Central memory CD8-positive, alpha-beta T cell (primary cell): Measurements from ENCODE around the gene SMAD5.

Source experiments
- ATAC-seq: fragments of 150-1000 bp; cut with Tn5 transposase; replicated peaks from 2 replicates; pipeline ENCODE4 v1.10.0; 2022; ENCODE audit warnings: mild to moderate bottlenecking, moderate FRiP score, moderate number of reproducible peaks; ENCODE audit not compliant: poor library complexity, severe bottlenecking; ENCODE audit errors: extremely low read depth
- DNase-seq, 2 donors: peaks; one replicate each; pipeline ENCODE4 v3.0.0; 2021; ENCODE audit warnings: low spot score in 2 of 2
- H3K27ac Mint-ChIP-seq: one replicate; pipeline ENCODE4 v1.8.0; 2022; ENCODE audit warnings: low read depth, mild to moderate bottlenecking, moderate library complexity, mixed read lengths
- H3K27me3 Mint-ChIP-seq: one replicate; pipeline ENCODE4 v1.8.0; 2022; ENCODE audit warnings: mixed read lengths
- H3K36me3 Mint-ChIP-seq: one replicate; pipeline ENCODE4 v1.8.0; 2022; ENCODE audit warnings: mild to moderate bottlenecking, moderate library complexity, mixed read lengths; ENCODE audit not compliant: insufficient read depth
- H3K4me1 Mint-ChIP-seq: one replicate; pipeline ENCODE4 v1.8.0; 2022; ENCODE audit warnings: mixed read lengths
- H3K4me3 Mint-ChIP-seq: one replicate; pipeline ENCODE4 v1.8.0; 2022; ENCODE audit warnings: mild to moderate bottlenecking, moderate library complexity, mixed read lengths
- H3K9me3 Mint-ChIP-seq: one replicate; pipeline ENCODE4 v1.8.0; 2022; ENCODE audit warnings: mixed read lengths

SMAD5 gene

DNA sequence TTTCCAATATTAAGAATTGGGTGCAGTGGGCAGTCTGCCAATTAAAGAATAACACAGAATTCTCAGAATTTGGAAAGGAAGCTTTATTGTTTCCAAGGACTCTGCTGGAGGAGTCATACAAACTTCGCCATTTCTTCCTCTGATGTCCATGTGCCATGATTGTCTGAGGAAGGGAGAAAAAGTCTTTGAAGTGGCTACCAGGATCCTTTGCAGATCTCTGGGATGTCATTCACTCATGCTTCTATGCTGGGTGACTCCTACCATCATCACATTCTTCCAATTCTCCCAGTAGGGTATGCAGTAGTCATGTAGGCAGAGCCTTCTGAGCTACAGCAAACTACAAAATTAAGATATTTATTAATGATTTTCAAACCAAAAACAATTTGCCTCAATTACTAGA lies 3.2 kb upstream of the SMAD5 start:
- H3K27me3 Mint-ChIP-seq: peaks cover 53% of the 10 kb centered on the region
- no peaks in the 10 kb centered on the region for H3K9me3 Mint-ChIP-seq
- DNase-seq (no peak), ATAC-seq (no peak)
- H3K4me1 Mint-ChIP-seq: peaks cover 20% of the 10 kb centered on the region
- H3K27ac Mint-ChIP-seq: no peak overlapping the region
- no peak overlapping the region for H3K4me3 Mint-ChIP-seq
- peaks cover 12% of the 10 kb centered on the region for H3K36me3 Mint-ChIP-seq

DNA sequence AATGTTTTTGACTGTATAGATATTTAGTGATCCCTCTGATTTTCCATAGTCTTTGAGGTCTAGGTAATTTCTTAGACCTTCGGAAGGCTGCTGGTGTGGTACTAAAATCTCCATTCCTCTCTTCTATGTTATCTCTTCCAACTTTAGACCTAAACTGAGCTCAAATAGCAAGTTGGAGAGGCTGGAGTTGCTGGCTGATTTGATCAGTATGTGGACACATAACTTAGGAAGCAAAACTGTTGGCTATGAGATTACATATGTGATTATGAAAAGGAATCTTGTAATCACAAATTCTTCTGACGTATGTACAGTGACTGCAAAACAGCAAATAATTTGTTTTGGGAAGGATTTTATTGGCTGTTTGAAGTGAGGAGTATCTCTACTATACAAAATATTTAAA lies 2.1 kb upstream of the SMAD5 start:
- ATAC-seq (no peak), DNase-seq (no peak)
- H3K27ac Mint-ChIP-seq: no peak overlapping the region
- H3K36me3 Mint-ChIP-seq: peaks cover 14% of the 10 kb centered on the region
- H3K4me1 Mint-ChIP-seq: peaks cover 28% of the 10 kb centered on the region
- H3K4me3 Mint-ChIP-seq: no peak overlapping the region
- H3K9me3 Mint-ChIP-seq: no peaks in the 10 kb centered on the region
- H3K27me3 Mint-ChIP-seq: peaks cover 47% of the 10 kb centered on the region

DNA sequence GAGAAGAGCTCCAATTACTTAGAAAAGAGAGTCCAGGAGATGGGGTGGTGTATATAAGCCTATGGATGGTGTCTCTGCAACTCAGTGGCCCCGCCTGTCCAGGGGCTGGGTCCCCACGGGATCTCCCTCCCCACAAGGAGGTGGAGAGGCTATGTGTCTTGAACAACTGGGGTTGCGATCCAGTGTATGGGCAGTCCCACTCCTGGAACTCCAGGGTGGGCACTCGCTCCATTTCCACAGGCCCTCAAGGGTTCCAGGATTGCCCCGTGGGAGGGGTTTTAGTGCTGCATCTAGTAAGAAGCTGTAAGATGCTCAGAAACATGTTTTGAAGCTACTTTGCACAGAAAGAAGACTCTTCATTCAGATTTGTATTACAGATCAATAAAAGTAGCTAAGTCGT lies 558 bp upstream of the SMAD5 start:
- Mint-ChIP-seq H3K4me3 (peak overlapping the region; percentile 93), H3K27me3 (peaks cover 32% of the 10 kb centered on the region), H3K4me1 (peaks cover 31% of the 10 kb centered on the region), H3K27ac (peak overlapping the region; percentile 92), H3K9me3 (no peaks in the 10 kb centered on the region), H3K36me3 (peaks cover 14% of the 10 kb centered on the region)
- peak; percentile 6 for ATAC-seq
- no peak for DNase-seq

DNA sequence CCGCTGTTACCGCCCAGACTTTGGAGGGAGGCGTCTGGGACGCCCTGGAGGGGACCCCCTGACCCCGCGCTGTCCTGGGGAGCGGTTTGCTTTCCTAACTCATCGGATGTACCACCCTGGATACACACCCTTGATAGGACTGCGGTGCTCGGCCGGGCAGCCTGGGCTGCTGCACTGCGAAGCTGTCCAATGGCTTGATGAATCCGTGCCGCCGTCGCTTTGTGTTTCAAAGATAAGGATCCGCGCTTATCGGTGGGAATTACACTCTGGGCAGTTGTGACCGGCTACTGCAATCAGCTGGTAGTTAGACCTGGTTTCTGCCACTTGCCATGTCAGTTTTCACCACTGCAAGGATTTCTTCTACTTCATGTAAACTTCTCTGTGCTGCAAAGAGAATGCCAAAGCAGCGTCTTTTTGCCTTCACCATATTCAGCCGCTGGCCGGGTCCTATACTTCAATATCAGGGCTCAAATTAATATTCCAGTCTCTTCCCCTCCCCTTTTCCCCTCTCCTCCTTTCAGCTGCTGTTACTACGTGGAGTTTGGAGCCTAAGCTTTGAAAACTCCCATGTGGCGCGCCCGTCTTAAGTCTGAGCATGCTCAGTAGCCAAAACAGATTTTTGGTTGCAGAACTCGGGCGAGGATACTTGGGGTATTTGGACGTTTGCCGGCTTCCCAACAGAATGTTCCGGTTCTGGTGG lies 727 bp downstream of the SMAD5 start:
- Mint-ChIP-seq H3K4me3 (peak overlapping the region; percentile 93), H3K27ac (peak overlapping the region; percentile 92), H3K36me3 (peaks cover 14% of the 10 kb centered on the region), H3K27me3 (peaks cover 20% of the 10 kb centered on the region), H3K4me1 (peaks cover 44% of the 10 kb centered on the region), H3K9me3 (no peaks in the 10 kb centered on the region)
- DNase-seq (no peak), ATAC-seq (peak; percentile 37)

DNA sequence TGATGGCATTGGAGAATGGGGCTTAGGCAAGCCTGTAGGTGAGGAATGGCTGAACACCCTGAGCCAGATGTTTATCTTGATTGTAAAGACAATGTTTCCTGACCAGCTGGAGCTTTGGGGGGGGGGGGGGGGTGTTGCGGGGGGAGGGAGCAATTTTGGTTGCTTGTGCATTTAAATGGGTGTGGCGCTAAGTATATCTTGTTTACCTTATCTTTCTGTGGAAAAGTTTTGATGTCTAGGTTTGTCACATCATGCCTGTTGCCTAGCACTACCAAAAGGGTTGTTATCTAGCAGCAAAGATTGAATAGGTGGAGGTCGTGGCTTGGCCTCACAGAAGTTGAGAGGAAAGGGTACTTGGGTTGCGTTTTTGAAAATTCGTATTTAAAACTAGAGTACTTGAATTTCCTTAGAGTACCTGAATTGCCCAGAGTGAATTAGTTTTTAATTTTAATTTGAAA lies 1.3 kb downstream of the SMAD5 start:
- no peak for ATAC-seq
- peaks cover 20% of the 10 kb centered on the region for H3K27me3 Mint-ChIP-seq
- H3K36me3 Mint-ChIP-seq: peaks cover 14% of the 10 kb centered on the region
- H3K9me3 Mint-ChIP-seq: no peaks in the 10 kb centered on the region
- DNase-seq: no peak
- peak overlapping the region; percentile 92 for H3K27ac Mint-ChIP-seq
- peak overlapping the region; percentile 93 for H3K4me3 Mint-ChIP-seq
- H3K4me1 Mint-ChIP-seq: peaks cover 48% of the 10 kb centered on the region

DNA sequence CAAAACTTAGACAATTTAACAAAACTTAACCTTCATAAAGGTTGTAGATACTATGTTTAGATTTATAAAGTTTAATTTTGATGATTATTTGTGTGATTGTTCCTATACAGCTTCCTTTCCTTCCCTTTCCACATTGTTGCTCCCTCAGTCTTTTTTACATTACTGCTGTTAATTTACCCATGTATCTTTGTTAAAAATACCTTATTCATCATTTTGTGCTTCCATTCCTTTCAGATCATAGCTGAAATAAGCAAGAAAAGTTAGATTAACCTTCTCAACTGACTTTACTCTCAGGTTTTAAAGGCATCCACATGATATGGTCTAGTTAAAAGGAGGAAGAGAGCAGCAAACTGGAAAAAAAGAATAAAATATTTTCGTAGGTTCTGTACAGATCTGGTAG lies 2.0 kb downstream of the SMAD5 start:
- Mint-ChIP-seq H3K4me1 (peaks cover 55% of the 10 kb centered on the region), H3K9me3 (no peaks in the 10 kb centered on the region), H3K27ac (no peak overlapping the region), H3K36me3 (peaks cover 14% of the 10 kb centered on the region), H3K4me3 (no peak overlapping the region), H3K27me3 (peaks cover 20% of the 10 kb centered on the region)
- no peak for ATAC-seq
- DNase-seq: no peak

DNA sequence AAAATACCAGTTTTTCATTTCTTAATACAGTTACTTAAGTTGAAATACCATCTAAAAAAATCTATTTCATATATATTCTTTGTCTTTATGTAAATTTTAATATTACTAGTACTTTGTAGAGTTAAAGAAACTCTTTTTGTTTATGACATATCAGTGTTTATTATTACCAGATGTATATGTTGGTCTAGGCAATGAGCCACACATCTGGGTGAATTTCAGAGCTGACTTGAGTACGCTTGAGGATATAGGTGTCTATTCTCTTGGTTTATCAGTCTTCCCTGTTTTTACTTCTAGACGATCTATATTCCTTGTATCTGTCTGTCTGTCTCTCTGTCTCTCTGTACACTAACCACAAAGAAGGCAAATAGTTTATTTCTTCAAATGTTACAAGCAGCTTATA lies 2.9 kb downstream of the SMAD5 start:
- peaks cover 14% of the 10 kb centered on the region for H3K27me3 Mint-ChIP-seq
- no peak for ATAC-seq
- H3K9me3 Mint-ChIP-seq: no peaks in the 10 kb centered on the region
- DNase-seq: no peak
- H3K27ac Mint-ChIP-seq: no peak overlapping the region
- H3K36me3 Mint-ChIP-seq: peaks cover 16% of the 10 kb centered on the region
- no peak overlapping the region for H3K4me3 Mint-ChIP-seq
- H3K4me1 Mint-ChIP-seq: peaks cover 55% of the 10 kb centered on the region

DNA sequence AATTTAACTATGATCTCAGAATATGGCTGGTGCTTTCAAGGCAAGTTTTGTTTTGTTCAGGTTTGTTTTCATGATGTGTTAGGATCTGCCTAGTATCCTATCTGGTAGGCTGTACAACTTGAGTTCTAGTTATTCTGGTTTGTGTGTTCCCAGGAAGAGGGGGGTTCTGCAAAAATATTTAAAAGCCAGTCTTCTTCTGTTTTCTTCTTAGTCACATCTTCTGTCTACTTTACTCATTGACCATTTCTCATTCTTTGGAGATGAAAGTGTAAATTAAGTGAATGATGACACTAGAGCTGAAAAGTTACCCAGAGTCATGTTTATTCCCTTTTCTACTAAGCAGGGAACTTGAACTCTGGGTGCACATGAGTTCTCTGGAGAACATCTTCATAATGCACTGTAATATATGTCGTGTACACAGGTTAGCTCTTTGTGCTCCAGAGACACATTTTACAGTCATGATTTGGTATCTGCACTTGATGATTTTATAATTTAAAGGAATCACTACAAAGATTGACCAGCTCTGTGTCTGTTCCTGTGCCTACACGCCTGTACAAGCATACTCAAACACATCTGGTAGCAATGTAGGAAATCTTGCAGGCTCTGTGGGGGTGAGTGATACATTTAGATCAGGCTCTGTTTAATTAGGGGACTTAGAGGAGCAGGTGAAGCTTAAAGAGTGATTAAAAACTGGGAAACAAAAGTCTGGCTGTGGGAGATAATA lies 5.0 kb downstream of the SMAD5 start:
- DNase-seq: no peak
- Mint-ChIP-seq H3K4me3 (no peak overlapping the region), H3K9me3 (no peaks in the 10 kb centered on the region), H3K36me3 (peaks cover 10% of the 10 kb centered on the region), H3K27ac (no peak overlapping the region), H3K4me1 (peaks cover 45% of the 10 kb centered on the region), H3K27me3 (no peaks in the 10 kb centered on the region)
- ATAC-seq: no peak

DNA sequence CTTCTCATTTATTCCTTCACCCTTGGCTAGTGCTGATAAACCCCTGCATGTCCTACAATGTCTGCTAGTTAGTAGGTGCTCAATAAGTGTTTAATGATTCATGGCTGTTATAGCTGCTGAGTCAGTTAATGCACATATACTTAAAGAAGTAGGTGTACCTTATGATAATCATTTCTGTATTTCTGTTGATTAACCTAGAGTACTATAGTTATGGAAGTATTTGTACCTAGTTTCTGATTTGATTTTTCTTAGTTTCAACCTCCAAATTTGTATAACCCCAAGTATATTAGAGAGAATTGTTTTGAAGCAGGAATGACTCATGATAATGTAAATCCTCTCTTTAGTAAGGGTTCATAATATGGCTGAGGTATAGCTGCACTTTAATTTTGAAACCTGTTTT lies 8.9 kb downstream of the SMAD5 start:
- no peak for ATAC-seq
- DNase-seq: no peak
- no peak overlapping the region for H3K4me3 Mint-ChIP-seq

DNA sequence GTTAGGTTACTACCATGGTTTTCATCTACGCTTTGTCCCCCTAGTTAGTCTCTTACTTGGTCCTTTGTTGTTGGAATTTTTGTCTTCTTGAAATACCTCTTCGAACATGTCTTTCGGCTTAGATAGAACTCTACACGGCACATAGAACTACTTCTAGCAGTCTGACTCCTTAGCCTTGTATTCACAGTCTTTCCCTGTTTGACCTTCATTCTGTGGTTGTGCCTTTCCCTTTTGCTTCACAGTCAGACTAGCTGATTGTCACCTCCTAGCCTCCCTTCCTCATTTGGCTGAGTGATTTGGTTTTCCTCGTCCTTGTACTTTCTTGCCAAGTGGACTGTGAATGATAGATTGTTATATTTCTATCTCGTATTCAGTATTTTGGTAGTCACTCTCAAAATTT lies 10.7 kb downstream of the SMAD5 start:
- DNase-seq: no peak
- H3K4me3 Mint-ChIP-seq: no peak overlapping the region
- H3K9me3 Mint-ChIP-seq: no peaks in the 10 kb centered on the region
- H3K27me3 Mint-ChIP-seq: no peaks in the 10 kb centered on the region
- peaks cover 28% of the 10 kb centered on the region for H3K4me1 Mint-ChIP-seq
- no peak for ATAC-seq
- no peak overlapping the region for H3K27ac Mint-ChIP-seq
- H3K36me3 Mint-ChIP-seq: peaks cover 3% of the 10 kb centered on the region

More for the DNA sequence above, 8.9 kb downstream of the SMAD5 start:
- Mint-ChIP-seq H3K9me3 (no peaks in the 10 kb centered on the region), H3K36me3 (peaks cover 2% of the 10 kb centered on the region), H3K27ac (no peak overlapping the region), H3K27me3 (no peaks in the 10 kb centered on the region), H3K4me1 (peaks cover 36% of the 10 kb centered on the region)

DNA sequence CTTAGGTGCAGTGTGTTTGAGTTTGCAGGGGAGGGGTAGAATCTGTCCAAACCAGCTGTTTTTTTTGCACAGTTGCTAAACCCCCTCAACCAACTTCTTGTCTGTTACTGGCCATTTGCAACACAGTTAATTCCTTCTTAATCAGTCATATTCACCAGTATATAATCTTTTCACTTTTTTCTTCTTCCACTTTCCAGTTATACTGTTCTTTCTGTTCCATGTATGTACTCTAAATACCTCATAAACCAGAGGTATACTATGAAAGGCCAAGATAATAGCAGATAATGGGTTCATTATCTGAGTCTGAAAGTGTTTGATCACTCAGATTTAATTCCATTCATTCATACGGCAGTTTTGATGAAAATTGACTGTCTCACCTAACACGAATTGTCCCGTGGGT lies 11.1 kb downstream of the SMAD5 start:
- DNase-seq (no peak), ATAC-seq (no peak)
- no peak overlapping the region for H3K27ac Mint-ChIP-seq
- peaks cover 5% of the 10 kb centered on the region for H3K36me3 Mint-ChIP-seq
- H3K4me1 Mint-ChIP-seq: peaks cover 27% of the 10 kb centered on the region
- H3K9me3 Mint-ChIP-seq: no peaks in the 10 kb centered on the region
- H3K27me3 Mint-ChIP-seq: no peaks in the 10 kb centered on the region
- no peak overlapping the region for H3K4me3 Mint-ChIP-seq

DNA sequence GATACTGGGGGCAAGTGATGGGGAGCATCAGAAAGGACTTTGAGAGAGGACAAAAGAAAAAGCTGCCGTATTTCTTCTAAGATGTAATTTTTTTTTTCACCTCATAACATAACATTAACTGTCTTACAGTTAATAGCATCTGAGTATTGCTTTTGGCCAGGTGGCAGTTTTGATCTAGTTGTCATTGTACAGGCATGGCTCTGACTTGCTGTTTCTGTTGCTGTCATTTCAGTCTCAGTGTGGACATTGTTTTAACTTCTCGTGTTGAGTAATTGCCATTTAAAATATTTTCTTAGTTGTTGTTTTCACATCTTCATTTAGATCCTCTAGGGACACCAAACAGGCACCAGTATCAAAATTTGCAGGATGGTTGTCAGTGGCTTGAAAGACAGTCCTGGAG lies 12.4 kb downstream of the SMAD5 start:
- ATAC-seq (no peak), DNase-seq (no peak)
- Mint-ChIP-seq H3K4me1 (peaks cover 18% of the 10 kb centered on the region), H3K27ac (no peak overlapping the region), H3K9me3 (no peaks in the 10 kb centered on the region), H3K4me3 (no peak overlapping the region), H3K36me3 (peaks cover 4% of the 10 kb centered on the region), H3K27me3 (no peaks in the 10 kb centered on the region)

DNA sequence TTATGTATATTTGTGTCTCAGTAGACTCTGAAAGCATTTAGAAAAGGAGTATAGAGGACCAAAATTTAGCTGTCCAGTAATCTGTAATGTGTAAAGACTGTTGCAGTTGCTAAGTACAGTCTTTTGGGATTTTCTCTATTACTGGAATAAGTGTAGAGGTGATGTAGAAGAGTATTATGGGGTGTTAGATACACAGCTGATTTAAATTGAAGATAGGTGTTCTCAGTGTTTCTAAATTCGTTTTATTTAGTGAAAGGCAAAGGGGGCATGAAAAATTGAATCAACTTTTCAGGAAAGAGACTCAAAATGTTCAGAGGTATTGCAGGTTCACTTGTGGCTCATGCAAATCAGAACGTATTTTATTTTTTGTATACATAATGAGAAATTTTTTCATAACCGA lies 13.6 kb downstream of the SMAD5 start:
- Mint-ChIP-seq H3K9me3 (no peaks in the 10 kb centered on the region), H3K36me3 (peaks cover 3% of the 10 kb centered on the region), H3K27me3 (no peaks in the 10 kb centered on the region), H3K27ac (no peak overlapping the region), H3K4me1 (peaks cover 18% of the 10 kb centered on the region), H3K4me3 (no peak overlapping the region)
- ATAC-seq (no peak), DNase-seq (no peak)
